HEK293 (cell line): ENCODE results near the gene TBC1D5.

Experiments
- CTCF ChIA-PET: fragments of 350-600 bp; formaldehyde crosslinking; extraction: SDS; loops from one replicate; lab custom pipeline; 2021; ENCODE audit warnings: antibody characterized with exemption; lab: Yijun Ruan, JAX
- POLR2A ChIA-PET: fragments of 300-600 bp; formaldehyde crosslinking; extraction: SDS; loops from one replicate; lab custom pipeline; 2020; ENCODE audit warnings: antibody characterized with exemption, inconsistent platforms; lab: Yijun Ruan, JAX
- H3K27ac ChIP-seq: fragments of 200-500 bp; sonication (Bioruptor generic); 2 replicates; pipeline ENCODE4 v1.5.1; 2014; ENCODE audit warnings: low read depth, low read length, control low read depth, inconsistent platforms; ENCODE audit errors: extremely low read depth
- H3K36me3 ChIP-seq, 2 experiments: fragments of 200-500 bp in 1 of 2; sonication (Bioruptor generic) in 1 of 2; 1 replicate in 1 of 2; 2 replicates in 1 of 2; pipeline ENCODE4 v1.5.1; 2014 to 2017; ENCODE audit warnings: inconsistent platforms in 2 of 2, low read length in 2 of 2; ENCODE audit not compliant: control insufficient read depth in 2 of 2, insufficient read depth in 1 of 2
- H3K4me1 ChIP-seq: fragments of 200-500 bp; sonication (Bioruptor generic); 2 replicates; pipeline ENCODE4 v1.5.1; 2014; ENCODE audit warnings: mild to moderate bottlenecking, low read length, inconsistent platforms; ENCODE audit not compliant: control insufficient read depth, insufficient read depth
- H3K4me3 ChIP-seq: 2 replicates; pipeline ENCODE4 v1.5.1; 2011; ENCODE audit warnings: low read depth, mild to moderate bottlenecking, control low read depth, low read length, moderate library complexity
- H3K9me3 ChIP-seq: fragments of 200-500 bp; sonication (Bioruptor generic); 2 replicates; pipeline ENCODE4 v1.5.1; 2014; ENCODE audit warnings: low read depth, low read length, inconsistent platforms; ENCODE audit not compliant: control insufficient read depth, insufficient read depth
- FEZF1 ChIP-seq: fragments of 450-650 bp; formaldehyde crosslinking; IDR thresholded peaks from 2 replicates; pipeline ENCODE4 v1.5.1; 2016; ENCODE audit warnings: missing biosample characterization, missing genetic modification characterization
- HIC1 ChIP-seq: fragments of 450-650 bp; formaldehyde crosslinking; IDR thresholded peaks from 2 replicates; pipeline ENCODE4 v1.5.1; 2016; ENCODE audit warnings: missing biosample characterization, missing genetic modification characterization
- KLF16 ChIP-seq: fragments of 450-650 bp; formaldehyde crosslinking; IDR thresholded peaks from 2 replicates; pipeline ENCODE4 v1.5.1; 2017; ENCODE audit warnings: missing biosample characterization, missing genetic modification characterization
- SP3 ChIP-seq: fragments of 450-650 bp; formaldehyde crosslinking; IDR thresholded peaks from 2 replicates; pipeline ENCODE4 v1.5.1; 2016; ENCODE audit warnings: missing biosample characterization, missing genetic modification characterization
- YY2 ChIP-seq: fragments of 450-650 bp; formaldehyde crosslinking; IDR thresholded peaks from 2 replicates; pipeline ENCODE4 v1.5.1; 2016; ENCODE audit warnings: missing biosample characterization, missing genetic modification characterization
- ZBTB17 ChIP-seq: fragments of 450-650 bp; formaldehyde crosslinking; IDR thresholded peaks from 2 replicates; pipeline ENCODE4 v1.5.1; 2016; ENCODE audit warnings: missing biosample characterization, missing genetic modification characterization
- ZBTB44 ChIP-seq: fragments of 450-650 bp; IDR thresholded peaks from 2 replicates; pipeline ENCODE4 v1.5.1; 2018; ENCODE audit warnings: missing biosample characterization, mild to moderate bottlenecking, missing genetic modification characterization
- ZEB2 ChIP-seq: fragments of 450-650 bp; formaldehyde crosslinking; IDR thresholded peaks from 2 replicates; pipeline ENCODE4 v1.5.1; 2016; ENCODE audit warnings: missing biosample characterization, missing genetic modification characterization
- ZIC2 ChIP-seq: fragments of 450-650 bp; formaldehyde crosslinking; IDR thresholded peaks from 2 replicates; pipeline ENCODE4 v1.5.1; 2016; ENCODE audit warnings: missing biosample characterization, missing genetic modification characterization
- ZNF18 ChIP-seq: fragments of 450-650 bp; formaldehyde crosslinking; IDR thresholded peaks from 2 replicates; pipeline ENCODE4 v1.5.1; 2016; ENCODE audit warnings: missing biosample characterization, missing genetic modification characterization
- ZNF248 ChIP-seq: fragments of 450-650 bp; formaldehyde crosslinking; IDR thresholded peaks from 2 replicates; pipeline ENCODE4 v1.5.1; 2017; ENCODE audit warnings: missing biosample characterization, missing genetic modification characterization
- ZNF311 ChIP-seq: fragments of 450-650 bp; formaldehyde crosslinking; IDR thresholded peaks from 2 replicates; pipeline ENCODE4 v1.5.1; 2017; ENCODE audit warnings: missing biosample characterization, missing genetic modification characterization, borderline replicate concordance
- ZNF391 ChIP-seq: fragments of 450-650 bp; formaldehyde crosslinking; IDR thresholded peaks from 2 replicates; pipeline ENCODE4 v1.5.1; 2016; ENCODE audit warnings: low read depth, missing biosample characterization, missing genetic modification characterization, borderline replicate concordance
- ZNF426 ChIP-seq: fragments of 450-650 bp; formaldehyde crosslinking; IDR thresholded peaks from 2 replicates; pipeline ENCODE4 v1.5.1; 2017; ENCODE audit warnings: missing biosample characterization, missing genetic modification characterization, mild to moderate bottlenecking, inconsistent platforms, moderate library complexity
- ZNF580 ChIP-seq: fragments of 450-650 bp; formaldehyde crosslinking; IDR thresholded peaks from 2 replicates; pipeline ENCODE4 v1.5.1; 2016; ENCODE audit warnings: missing biosample characterization, missing genetic modification characterization
- ZNF701 ChIP-seq: fragments of 450-650 bp; formaldehyde crosslinking; IDR thresholded peaks from 2 replicates; pipeline ENCODE4 v1.5.1; 2016; ENCODE audit warnings: missing biosample characterization, missing genetic modification characterization
- ZNF76 ChIP-seq: fragments of 450-650 bp; formaldehyde crosslinking; IDR thresholded peaks from 2 replicates; pipeline ENCODE4; 2016; ENCODE audit warnings: low read depth, missing biosample characterization, missing genetic modification characterization, borderline replicate concordance
- ZSCAN30 ChIP-seq: fragments of 450-650 bp; IDR thresholded peaks from 2 replicates; pipeline ENCODE4 v1.5.1; 2018; ENCODE audit warnings: missing biosample characterization, mild to moderate bottlenecking, missing genetic modification characterization, moderate library complexity
- ZXDB ChIP-seq: fragments of 450-650 bp; formaldehyde crosslinking; IDR thresholded peaks from 2 replicates; pipeline ENCODE4 v1.5.1; 2016; ENCODE audit warnings: missing biosample characterization, missing genetic modification characterization
- TF ChIP-seq, protein P1 (sequence below): fragments of 450-650 bp; formaldehyde crosslinking; IDR thresholded peaks from 2 replicates; pipeline ENCODE4 v1.5.1; 2016; ENCODE audit warnings: missing biosample characterization, missing genetic modification characterization, low read depth
- TF ChIP-seq, protein P2 (sequence below): fragments of 450-650 bp; formaldehyde crosslinking; IDR thresholded peaks from 2 replicates; pipeline ENCODE4 v1.5.1; 2017; ENCODE audit warnings: missing biosample characterization, missing genetic modification characterization
- TF ChIP-seq, protein P3 (sequence below): fragments of 450-650 bp; formaldehyde crosslinking; IDR thresholded peaks from 2 replicates; pipeline ENCODE4 v1.5.1; 2016; ENCODE audit warnings: missing biosample characterization, missing genetic modification characterization, low read depth

Gene TBC1D5

DNA sequence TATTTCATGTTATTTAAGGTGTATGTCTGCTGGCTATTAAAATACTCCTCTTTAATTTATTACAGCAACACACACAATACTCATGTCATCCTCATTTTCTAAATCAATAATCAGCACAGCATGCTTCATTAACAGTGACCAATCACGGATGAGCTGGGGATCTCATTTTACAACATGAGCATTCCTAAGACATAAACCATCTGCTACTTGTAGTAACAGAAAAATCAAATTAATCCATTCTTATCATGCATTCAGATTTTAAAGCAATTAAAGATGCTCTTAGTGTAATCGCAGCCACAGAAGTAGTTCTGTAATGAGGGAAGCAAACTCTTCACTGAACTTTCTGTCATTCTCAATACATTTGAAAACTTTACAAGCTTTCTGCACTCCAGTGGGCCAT, 191.1 kb downstream of the TBC1D5 start (continued):
- peak; percentile 49; the same call in 1 of the 2 replicates for TF ChIP-seq ZBTB44 (tag by site-specific recombination)
- no peak for TF ChIP-seq YY2 (tag by site-specific recombination)
- TF ChIP-seq ZNF426 (tag by site-specific recombination) = no peak
- TF ChIP-seq ZNF701 (tag by site-specific recombination) = no peak
- TF ChIP-seq KLF16 = no peak
- TF ChIP-seq ZEB2 (tag by site-specific recombination) = peak; percentile 87
- TF ChIP-seq ZNF311 (tag by site-specific recombination) = no peak
- no peak for TF ChIP-seq ZIC2 (tag by site-specific recombination)
- peak; percentile 45; the same call in 1 of the 2 replicates for TF ChIP-seq ZXDB (tag by site-specific recombination)
- 0 out of 2 replicates have a peak, but pooled peaks have one; percentile 18 for TF ChIP-seq ZSCAN30 (tag by site-specific recombination)
- peak; percentile 61 for TF ChIP-seq ZBTB17
- TF ChIP-seq ZNF248 (tag by site-specific recombination) = no peak
- TF ChIP-seq ZNF391 = no peak
- TF ChIP-seq ZNF76 (tag by site-specific recombination) = no peak

GRCh38 chr3:17550624-17551023, 191.8 kb downstream of the TBC1D5 start:
- Histone ChIP-seq H3K27ac (no peak overlapping the region), H3K4me1 (peaks cover 37% of the 10 kb centered on the region), H3K9me3 (no peaks in the 10 kb centered on the region), H3K36me3 (no peaks in the 10 kb centered on the region), H3K4me3 (no peak overlapping the region)
- ChIA-PET CTCF (no interaction called here), POLR2A (no interaction called here)
- TF ChIP-seq, protein P1, sequence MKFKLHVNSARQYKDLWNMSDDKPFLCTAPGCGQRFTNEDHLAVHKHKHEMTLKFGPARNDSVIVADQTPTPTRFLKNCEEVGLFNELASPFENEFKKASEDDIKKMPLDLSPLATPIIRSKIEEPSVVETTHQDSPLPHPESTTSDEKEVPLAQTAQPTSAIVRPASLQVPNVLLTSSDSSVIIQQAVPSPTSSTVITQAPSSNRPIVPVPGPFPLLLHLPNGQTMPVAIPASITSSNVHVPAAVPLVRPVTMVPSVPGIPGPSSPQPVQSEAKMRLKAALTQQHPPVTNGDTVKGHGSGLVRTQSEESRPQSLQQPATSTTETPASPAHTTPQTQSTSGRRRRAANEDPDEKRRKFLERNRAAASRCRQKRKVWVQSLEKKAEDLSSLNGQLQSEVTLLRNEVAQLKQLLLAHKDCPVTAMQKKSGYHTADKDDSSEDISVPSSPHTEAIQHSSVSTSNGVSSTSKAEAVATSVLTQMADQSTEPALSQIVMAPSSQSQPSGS (tag by site-specific recombination) = peak; percentile 47; the same call in 1 of the 2 replicates
- TF ChIP-seq, protein P2, sequence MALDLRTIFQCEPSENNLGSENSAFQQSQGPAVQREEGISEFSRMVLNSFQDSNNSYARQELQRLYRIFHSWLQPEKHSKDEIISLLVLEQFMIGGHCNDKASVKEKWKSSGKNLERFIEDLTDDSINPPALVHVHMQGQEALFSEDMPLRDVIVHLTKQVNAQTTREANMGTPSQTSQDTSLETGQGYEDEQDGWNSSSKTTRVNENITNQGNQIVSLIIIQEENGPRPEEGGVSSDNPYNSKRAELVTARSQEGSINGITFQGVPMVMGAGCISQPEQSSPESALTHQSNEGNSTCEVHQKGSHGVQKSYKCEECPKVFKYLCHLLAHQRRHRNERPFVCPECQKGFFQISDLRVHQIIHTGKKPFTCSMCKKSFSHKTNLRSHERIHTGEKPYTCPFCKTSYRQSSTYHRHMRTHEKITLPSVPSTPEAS (tag by site-specific recombination) = 0 out of 2 replicates have a peak, but pooled peaks have one; percentile 52
- no peak for TF ChIP-seq SP3 (tag by site-specific recombination)
- TF ChIP-seq FEZF1 = peak; percentile 89
- peak; percentile 38; the same call in 1 of the 2 replicates for TF ChIP-seq ZNF18 (tag by site-specific recombination)
- TF ChIP-seq HIC1 (tag by site-specific recombination) = peak; percentile 77
- TF ChIP-seq, protein P3, sequence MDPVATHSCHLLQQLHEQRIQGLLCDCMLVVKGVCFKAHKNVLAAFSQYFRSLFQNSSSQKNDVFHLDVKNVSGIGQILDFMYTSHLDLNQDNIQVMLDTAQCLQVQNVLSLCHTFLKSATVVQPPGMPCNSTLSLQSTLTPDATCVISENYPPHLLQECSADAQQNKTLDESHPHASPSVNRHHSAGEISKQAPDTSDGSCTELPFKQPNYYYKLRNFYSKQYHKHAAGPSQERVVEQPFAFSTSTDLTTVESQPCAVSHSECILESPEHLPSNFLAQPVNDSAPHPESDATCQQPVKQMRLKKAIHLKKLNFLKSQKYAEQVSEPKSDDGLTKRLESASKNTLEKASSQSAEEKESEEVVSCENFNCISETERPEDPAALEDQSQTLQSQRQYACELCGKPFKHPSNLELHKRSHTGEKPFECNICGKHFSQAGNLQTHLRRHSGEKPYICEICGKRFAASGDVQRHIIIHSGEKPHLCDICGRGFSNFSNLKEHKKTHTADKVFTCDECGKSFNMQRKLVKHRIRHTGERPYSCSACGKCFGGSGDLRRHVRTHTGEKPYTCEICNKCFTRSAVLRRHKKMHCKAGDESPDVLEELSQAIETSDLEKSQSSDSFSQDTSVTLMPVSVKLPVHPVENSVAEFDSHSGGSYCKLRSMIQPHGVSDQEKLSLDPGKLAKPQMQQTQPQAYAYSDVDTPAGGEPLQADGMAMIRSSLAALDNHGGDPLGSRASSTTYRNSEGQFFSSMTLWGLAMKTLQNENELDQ (tag by site-specific recombination) = 0 out of 2 replicates have a peak, but pooled peaks have one; percentile 22
- TF ChIP-seq ZNF580 (tag by site-specific recombination) = peak; percentile 74; the same call in 1 of the 2 replicates
